ENCODE measurements around the gene PRG2. TPM values are rescaled to one million over a fixed set of nuclear protein-coding genes. Genes with fewer than 3 reads are reported as not detected.

The PRG2 gene
- not detected in 2 replicates for total RNA-seq
- not detected for polyA plus RNA-seq (2012)

- no peak for DNase-seq (ENCODE audit: low read depth)
Measured at GRCh38 chr11:57390535-57390934, at the start of gene PRG2. TSS of gene PRG2 (minus strand) at chr11:57390650. CDS start at chr11:57389944, 706 bp downstream.

GRCh38 chr11:57439786-57440185 is 49.3 kb upstream of the PRG2 start:
- no peak for DNase-seq (ENCODE audit: low read depth)

- no peak for DNase-seq (ENCODE audit: low read depth)
Measured at GRCh38 chr11:57438345-57439285, 48.2 kb upstream of the PRG2 start.

DNA sequence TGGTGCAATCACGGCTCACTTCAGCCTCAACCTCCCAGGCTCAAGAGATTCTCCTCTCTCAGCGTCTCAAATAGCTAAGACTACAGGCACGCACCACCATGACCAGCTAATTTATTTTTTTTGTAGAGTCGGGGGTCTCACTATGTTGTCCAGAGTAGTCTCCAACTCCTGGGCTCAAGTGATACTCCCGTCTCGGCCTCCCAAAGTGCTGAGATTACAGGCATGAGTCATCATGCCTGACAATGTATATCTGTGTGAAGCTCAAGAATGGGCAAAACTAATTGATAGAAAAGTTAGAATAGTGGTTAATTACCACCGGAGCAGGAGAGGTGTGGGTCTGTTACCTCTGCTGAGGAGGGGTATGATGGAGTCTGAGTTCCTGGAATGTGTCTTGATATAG is 45.6 kb upstream of the PRG2 start:
- no peak for DNase-seq (ENCODE audit: low read depth)

DNA sequence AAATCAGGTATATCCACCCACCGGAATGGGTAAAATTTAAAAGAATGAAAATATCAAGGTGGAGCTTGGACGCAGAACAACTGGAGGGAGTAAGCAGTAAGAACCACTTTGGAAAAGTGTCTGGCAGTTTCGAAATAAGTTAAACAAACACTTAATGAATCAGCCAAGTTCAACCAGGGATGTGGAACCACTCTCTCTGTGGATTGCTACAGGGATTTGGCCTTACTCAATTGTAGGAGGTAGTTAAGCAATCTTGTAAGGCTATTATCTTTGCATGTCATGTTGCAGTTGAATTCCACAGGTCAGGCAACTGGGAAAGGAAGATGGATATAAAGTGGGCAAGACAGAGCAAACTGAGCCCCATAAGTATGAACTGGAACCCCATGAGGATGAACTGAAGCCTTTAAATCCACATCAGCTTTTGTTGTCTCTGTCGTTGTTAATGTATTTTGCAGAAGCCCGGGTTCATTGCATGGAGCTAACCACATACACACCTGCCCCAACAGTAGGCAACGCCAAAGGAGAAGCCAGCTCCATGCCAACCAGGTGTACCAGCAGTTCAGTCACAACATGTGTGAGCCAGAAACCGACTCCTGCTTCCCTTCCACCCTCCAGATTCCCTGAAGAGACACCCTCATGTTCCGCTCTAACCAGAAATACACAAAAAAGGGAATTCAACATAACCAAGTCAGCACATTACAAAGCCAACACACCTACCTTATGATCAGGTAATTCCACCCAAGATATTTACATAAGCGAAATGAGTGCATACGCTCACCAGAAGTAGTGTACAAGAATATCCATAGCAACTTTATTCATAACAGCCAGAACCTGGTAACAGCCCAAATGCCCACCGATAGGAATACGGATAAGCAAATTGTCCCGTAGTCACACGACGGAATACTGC is 44.4 kb upstream of the PRG2 start:
- peak; percentile 36 for DNase-seq (ENCODE audit: low read depth)

DNA sequence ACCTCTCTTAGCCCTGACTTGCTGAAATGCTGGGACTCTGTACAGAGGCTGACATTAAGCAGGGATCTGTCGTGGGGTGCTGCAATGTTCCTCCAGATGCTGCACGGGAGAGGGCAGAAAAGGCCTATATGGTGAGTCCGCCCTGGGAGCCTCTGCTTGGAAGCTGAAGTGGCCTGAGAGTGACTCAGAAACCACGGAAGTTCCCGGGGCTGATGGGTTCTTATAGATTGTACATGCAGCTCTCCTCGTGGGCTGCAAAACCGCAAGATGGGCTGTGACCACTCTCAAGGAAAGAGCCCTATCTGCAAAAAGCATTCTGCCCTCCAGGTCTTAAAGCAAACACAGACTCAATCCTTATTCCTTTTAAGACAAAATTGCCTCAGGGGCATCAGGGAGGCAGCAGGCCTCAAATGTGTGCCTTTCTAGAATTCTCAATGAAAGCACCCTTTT is 42.3 kb upstream of the PRG2 start:
- no peak for DNase-seq (ENCODE audit: low read depth)

GRCh38 chr11:57432149-57432561 is 41.7 kb upstream of the PRG2 start:
- DNase-seq (ENCODE audit: low read depth), result no peak

DNA sequence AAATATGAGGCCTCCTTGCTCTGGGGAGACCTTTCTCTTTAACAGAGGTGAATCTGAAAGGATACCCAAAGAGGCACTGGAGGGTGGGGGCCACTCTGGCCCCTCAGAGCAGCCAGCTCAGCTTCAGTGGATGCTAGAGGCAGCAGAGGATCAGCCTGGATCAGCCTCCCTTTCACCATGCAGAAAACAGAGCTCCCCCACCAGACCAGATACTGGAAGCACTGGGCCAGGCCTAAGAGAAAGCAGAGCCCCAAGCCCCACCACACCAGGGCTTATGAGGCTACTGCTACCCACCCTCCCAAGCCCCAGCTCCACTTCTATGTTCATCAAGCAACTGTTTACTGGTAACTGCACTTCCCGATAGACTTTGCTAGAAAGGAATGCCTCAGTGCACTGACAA is 40.5 kb upstream of the PRG2 start:
- no peak for DNase-seq (ENCODE audit: low read depth)

DNA sequence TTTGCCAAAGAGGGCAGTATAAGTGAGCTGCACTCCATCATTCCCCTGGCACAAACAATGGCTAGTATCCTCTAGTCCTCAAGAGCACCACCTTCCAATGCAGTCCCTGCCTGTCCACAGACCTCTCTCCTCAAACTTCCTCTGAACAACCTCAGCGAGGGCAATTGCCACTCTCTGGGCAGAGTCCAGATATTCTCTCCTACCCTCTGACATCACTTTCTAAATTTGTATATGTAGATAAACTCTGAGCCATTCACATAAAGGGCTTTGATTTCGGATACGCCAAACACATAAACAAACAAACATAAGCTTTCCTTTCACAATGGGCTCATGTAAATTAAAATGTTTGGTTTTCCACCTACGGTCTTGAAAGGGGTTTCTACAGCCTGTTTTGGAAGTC is 39.5 kb upstream of the PRG2 start:
- no peak for DNase-seq (ENCODE audit: low read depth)

GRCh38 chr11:57428643-57429042 is 38.2 kb upstream of the PRG2 start:
- no peak for DNase-seq (ENCODE audit: low read depth)

GRCh38 chr11:57427727-57428082 is 37.3 kb upstream of the PRG2 start:
- DNase-seq (ENCODE audit: low read depth), result peak; percentile 80

DNA sequence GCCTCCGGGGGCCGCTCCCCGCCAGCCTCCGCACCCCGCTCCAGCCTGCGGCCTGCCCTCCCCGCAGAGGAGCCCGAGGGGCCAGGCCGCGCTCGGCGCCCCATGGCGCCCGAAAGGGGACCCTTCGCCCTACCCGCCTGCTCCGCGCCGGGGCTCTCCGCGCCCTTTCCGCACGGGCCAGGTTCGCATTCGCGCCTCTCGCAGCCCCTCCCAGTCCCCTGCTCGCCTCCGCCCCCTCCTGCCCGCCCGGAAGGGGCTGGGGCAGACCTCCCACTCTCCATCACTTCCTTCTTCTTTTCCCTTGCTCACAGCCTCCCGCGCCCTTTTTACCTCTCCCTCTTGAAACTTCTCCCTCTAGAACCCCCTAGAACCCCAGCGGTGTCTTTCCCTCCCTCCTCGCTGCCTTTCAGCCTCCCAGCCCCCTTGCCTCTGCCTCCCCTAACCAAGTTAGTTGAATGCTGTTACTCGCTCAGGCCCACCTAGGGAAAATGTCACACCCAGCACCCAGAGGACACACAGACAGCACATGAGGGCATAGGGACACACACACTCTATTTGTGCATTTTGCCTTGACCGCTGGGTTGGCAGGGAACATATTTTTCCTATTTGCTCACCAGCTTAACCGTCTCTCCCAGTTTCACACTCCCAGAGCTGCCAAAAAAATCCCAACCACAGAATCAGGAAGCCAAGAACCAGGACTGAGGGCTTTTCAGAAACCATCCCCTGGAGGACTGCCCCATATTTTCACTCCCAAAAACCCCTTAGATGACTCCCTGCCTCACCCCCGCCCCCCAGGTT is 36.7 kb upstream of the PRG2 start, which contains the start of gene SLC43A3:
TSS of gene SLC43A3 (minus strand) at position 193 of the 798 bp plus-strand sequence. CDS start 949 bp downstream, outside the sequence.
- peak; percentile 96 for DNase-seq (ENCODE audit: low read depth)

- no peak for DNase-seq (ENCODE audit: low read depth)
Measured at GRCh38 chr11:57426439-57426928, 36.0 kb upstream of the PRG2 start.

GRCh38 chr11:57425565-57426438 is 35.4 kb upstream of the PRG2 start:
- DNase-seq (ENCODE audit: low read depth), result peak; percentile 54

DNA sequence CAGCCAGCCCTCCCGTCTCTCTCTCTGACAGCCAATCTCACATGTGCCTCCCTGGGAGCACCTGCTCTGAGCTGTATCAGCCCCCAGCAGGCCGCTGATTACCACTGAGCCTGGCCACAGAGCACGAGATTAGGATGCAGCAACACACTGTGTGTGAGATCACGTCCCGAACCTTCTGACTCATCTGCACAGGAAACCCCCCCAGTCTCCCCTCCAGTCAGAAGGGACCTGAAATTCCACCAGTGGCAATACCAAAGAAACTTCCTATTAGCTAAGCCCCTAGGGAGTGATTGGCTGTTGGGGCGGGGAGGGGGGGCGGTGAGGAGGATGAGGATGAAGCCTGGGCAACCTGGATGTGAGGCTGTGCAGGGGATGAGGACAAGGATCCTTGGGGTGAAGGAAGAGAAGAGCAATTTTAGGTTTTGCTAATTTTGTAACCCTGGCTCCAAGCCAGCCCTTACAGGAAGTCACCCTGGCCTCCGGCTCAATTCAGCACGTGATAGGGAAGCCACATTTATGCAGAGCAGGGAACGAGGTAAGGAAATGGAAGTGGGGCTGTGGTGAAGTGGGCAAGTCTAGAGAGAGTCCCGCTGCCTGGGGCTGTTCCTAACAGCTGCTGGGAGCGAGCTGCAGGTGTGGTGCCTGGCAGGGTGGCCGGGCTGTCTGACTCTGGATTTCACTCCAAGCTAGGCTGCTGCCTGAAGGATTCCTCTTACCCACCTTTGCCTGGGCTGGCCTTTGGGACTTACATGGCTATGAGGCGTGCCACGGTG is 34.5 kb upstream of the PRG2 start:
- DNase-seq (ENCODE audit: low read depth), result peak; percentile 93

GRCh38 chr11:57424137-57424791 is 33.8 kb upstream of the PRG2 start:
- no peak for DNase-seq (ENCODE audit: low read depth)

DNA sequence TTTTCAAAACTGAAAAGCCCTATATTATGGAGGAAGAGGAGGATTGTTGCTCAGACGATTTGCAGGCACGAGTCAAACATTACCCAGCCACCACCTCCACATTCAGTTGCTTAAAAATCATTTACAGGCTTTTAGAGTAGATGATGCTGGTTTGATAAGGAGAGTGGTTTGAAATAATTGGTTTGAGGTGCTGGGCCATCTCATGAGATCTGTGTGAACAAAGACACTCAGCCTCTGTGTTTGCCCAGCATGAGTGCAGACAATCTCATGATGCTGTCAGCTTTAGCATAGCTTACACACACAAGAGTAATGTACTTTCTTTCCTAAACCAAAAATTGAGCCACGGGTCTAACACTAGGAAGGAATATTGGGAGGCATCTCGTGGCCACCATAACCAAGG is 32.2 kb upstream of the PRG2 start:
- DNase-seq (ENCODE audit: low read depth), result no peak

DNA sequence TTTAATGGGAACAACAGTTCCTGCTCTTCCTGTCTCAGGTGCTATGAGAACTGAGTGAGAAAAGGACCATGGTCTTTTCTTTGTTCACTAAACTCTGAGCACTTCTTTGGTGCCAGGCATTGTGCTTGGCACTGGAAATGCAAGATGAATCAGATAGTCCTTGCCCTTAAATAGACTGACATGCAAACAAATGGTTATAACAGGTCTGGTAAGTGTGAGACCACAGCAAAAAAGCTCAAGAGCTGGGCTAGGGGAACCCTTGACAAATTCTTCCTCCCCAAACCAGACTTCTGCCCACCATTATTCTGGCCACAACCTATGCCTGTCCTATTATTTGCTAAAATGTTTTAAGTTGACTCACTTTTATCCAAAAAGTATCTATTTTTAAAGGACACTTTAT is 31.4 kb upstream of the PRG2 start:
- DNase-seq (ENCODE audit: low read depth), result no peak
